PC-3 (cell line): Measurements from ENCODE around the gene CNTN4.

Experiments
- CTCF ChIP-seq: fragments of 300-600 bp; sonication (generic); conservative IDR thresholded peaks from 2 replicates; pipeline ENCODE4 v1.5.1; 2017; ENCODE audit warnings: antibody characterized with exemption, low read depth, mild to moderate bottlenecking, low read length
- EZH2 ChIP-seq: fragments of 300-600 bp; sonication (generic); IDR thresholded peaks from one replicate; pipeline ENCODE4 v1.6.1; 2017; ENCODE audit warnings: antibody characterized with exemption, mild to moderate bottlenecking, low read length; ENCODE audit not compliant: unreplicated experiment
- EZH2phosphoT487 ChIP-seq: fragments of 300-600 bp; sonication (generic); IDR thresholded peaks from 2 replicates; pipeline ENCODE4 v1.6.1; 2018; ENCODE audit warnings: mild to moderate bottlenecking, antibody characterized with exemption, low read length, borderline replicate concordance

GRCh38 chr3:2701471-2701870, 602.8 kb downstream of the CNTN4 start:
- TF ChIP-seq EZH2 = no peak
- TF ChIP-seq CTCF = no peak
- no peak for TF ChIP-seq EZH2phosphoT487
